Measurements from ENCODE around the gene SLC47A1. TPM values are rescaled to one million over a fixed set of nuclear protein-coding genes. Genes with fewer than 3 reads are reported as not detected.

SLC47A1 gene
- total RNA-seq, 2 donors from 2014 or later, result not detected

GRCh38 chr17:19546289-19547065 lies 12.8 kb downstream of the SLC47A1 start:
- peak in 3 of 4 donors; percentile 31 to 51 (median 34) for DNase-seq
- TF ChIP-seq POLR2A (IDR thresholded peaks at IDR 0.05) (no peak), CTCF (IDR thresholded peaks at IDR 0.05) (peak in 3 of 7 experiments; percentile 15 to 24 (median 21))
- no peaks in the 10 kb centered on the region for H3K9me3 ChIP-seq
- WGBS, 2 donors, result 32 to 41% methylated on average over 6 of the region's 6 CpGs
- H3K36me3 ChIP-seq (replicated peaks in 1 of 2; ENCODE audit: insufficient read depth in 1 of 2, low read depth in 2 of 2), result no peaks in the 10 kb centered on the region
- H3K27ac ChIP-seq, result no peak overlapping the region
- H3K4me3 ChIP-seq, result no peak overlapping the region
- ATAC-seq, result no peak
- intact Hi-C loops (cut with DNase I), result no loop called here
- H3K4me1 ChIP-seq, result peaks cover 6% of the 10 kb centered on the region
- H3K27me3 ChIP-seq, result no peaks in the 10 kb centered on the region

DNA sequence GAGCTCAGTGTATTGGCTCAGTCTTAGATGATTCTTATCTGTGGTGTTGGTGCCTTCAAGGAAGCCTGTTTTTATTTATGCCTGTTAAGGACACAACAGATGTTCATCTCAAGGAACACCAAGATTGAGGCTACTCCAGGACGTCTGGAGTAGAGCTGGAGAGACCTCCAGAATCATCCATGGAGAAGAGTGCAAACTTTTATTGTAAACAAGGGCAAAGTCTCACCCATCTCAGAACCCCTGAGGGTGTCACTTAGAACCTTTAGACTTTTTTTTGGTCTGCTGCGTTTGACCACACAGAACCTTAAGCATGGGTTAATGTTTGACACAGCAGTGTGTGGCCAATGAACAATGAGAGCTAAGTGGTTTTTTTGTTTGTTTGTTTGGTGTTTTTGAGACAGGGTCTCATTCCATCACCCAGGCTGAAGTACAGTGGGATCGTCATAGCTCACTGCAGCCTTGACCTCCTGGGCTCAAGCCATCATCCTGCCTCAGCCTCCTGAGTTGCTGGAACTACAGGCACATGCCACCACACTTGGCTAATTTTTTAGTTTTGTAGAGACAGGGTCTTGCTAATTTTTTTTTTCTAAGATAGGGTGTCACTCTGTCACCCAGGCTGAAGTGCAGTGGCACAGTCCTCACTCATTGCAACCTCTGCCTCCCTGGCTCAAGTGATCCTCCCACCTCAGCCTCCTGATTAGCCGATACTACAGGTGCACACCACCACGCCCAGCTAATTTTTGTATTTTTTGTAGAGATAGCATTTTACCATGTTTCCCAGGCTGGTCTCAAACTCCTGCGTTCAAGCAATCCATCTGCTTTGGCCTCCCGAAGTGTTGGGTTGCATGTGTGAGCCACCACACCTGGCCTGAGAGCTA lies 16.3 kb downstream of the SLC47A1 start:
- H3K27ac ChIP-seq, result no peak overlapping the region
- no peaks in the 10 kb centered on the region for H3K27me3 ChIP-seq
- H3K36me3 ChIP-seq (replicated peaks in 1 of 2; ENCODE audit: insufficient read depth in 1 of 2, low read depth in 2 of 2), result no peaks in the 10 kb centered on the region
- TF ChIP-seq POLR2A (IDR thresholded peaks at IDR 0.05) (no peak), CTCF (IDR thresholded peaks at IDR 0.05) (no peak)
- H3K4me3 ChIP-seq, result no peak overlapping the region
- DNase-seq (no peak), ATAC-seq (no peak)
- peaks cover 11% of the 10 kb centered on the region for H3K4me1 ChIP-seq
- H3K9me3 ChIP-seq, result no peaks in the 10 kb centered on the region
- intact Hi-C loops (cut with DNase I), result no loop called here
- WGBS, 2 donors, result 67 to 70% methylated on average over 7 of the region's 7 CpGs

- peak; percentile 59 for ATAC-seq
- no peaks in the 10 kb centered on the region for H3K36me3 ChIP-seq (replicated peaks in 1 of 2; ENCODE audit: insufficient read depth in 1 of 2, low read depth in 2 of 2)
- no peak for DNase-seq
- intact Hi-C loops (cut with DNase I), result no loop called here
- peak overlapping the region in 1 of 4 donors; percentile 15 for H3K27ac ChIP-seq
- peaks cover 11% of the 10 kb centered on the region for H3K4me1 ChIP-seq
- H3K4me3 ChIP-seq, result no peak overlapping the region
- no peaks in the 10 kb centered on the region for H3K9me3 ChIP-seq
- WGBS, 2 donors, result 45 to 54% methylated on average over 5 of the region's 5 CpGs
- H3K27me3 ChIP-seq, result no peaks in the 10 kb centered on the region
- no peak for TF ChIP-seq POLR2A (IDR thresholded peaks at IDR 0.05)
- no peak for TF ChIP-seq CTCF (IDR thresholded peaks at IDR 0.05)
These were observed 17.5 kb downstream of the SLC47A1 start for GRCh38 chr17:19551165-19551564.

DNA sequence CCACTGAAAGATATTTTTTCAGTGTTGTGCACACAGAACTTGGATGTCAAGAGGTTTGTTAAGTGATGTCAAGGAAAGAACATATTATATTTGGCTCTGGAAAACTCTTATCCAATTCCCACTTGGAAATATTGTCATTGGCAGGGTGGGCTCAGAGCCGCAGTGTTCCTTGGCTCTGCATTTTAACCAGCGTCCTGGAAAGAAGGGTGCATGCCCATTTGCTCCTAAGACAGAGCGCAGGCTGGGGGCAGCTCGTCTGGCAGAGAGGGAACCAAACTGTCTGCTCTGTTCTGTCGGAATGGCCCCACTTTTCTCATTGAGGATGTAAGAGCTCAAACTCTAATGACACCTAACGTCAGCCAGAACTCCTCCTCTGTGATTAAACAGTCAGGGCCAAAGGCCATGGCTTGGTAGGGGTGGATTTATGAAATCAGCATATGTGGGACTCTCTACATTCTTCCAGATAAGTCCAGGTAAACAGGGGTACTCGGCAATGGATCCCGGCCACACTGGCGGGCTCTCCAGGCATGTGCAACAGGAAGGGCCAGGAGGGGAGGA lies 18.0 kb downstream of the SLC47A1 start:
- H3K27me3 ChIP-seq, result no peaks in the 10 kb centered on the region
- H3K4me1 ChIP-seq, result peaks cover 11% of the 10 kb centered on the region
- no peak for ATAC-seq
- no peaks in the 10 kb centered on the region for H3K9me3 ChIP-seq
- TF ChIP-seq CTCF (IDR thresholded peaks at IDR 0.05) (no peak), POLR2A (IDR thresholded peaks at IDR 0.05) (no peak)
- intact Hi-C loops (cut with DNase I), result no loop called here
- no peaks in the 10 kb centered on the region for H3K36me3 ChIP-seq (replicated peaks in 1 of 2; ENCODE audit: insufficient read depth in 1 of 2, low read depth in 2 of 2)
- no peak for DNase-seq
- H3K4me3 ChIP-seq, result no peak overlapping the region
- H3K27ac ChIP-seq, result peak overlapping the region in 1 of 4 donors; percentile 15
- WGBS, 2 donors, result 70 to 73% methylated on average over 9 of the region's 9 CpGs
